ENCODE data around the gene MANSC1.

DNA sequence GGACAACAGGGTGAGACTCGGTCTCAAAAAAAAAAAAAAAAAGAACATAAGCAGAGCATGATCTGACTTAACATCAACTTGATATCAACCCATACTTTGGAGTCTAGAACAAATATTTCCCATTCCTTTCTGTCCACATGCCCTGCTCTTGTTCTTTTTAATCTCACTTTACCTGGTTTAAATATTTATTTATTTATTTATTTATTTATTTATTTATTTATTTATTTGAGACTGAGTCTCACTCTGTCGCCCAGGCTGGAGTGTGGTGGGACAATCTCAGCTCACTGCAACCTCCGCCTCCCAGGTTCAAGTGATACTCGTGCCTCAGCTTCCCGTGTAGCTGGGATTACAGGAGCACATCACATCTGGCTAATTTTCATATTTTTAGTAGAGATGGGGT lies 63.6 kb downstream of the MANSC1 start:
- no peak for TF ChIP-seq CTCF (IDR thresholded peaks at IDR 0.05; ENCODE audit: insufficient read depth, low read length, poor library complexity, severe bottlenecking)
- no peak for TF ChIP-seq EZH2phosphoT487 (conservative IDR thresholded peaks at IDR 0.05; ENCODE audit: low read length)
